Pulmonary artery endothelial cell (primary cell): ENCODE measurements around the gene RALGPS1. TPM values are rescaled to one million over a fixed set of nuclear protein-coding genes. Genes with fewer than 3 reads are reported as not detected.
A peak's percentile ranks its signal among the peaks of the same experiment; 100 is the strongest.

ENCODE experiments used
- DNase-seq: peaks from one replicate; pipeline ENCODE4 v3.0.0-alpha.2; 2011; ENCODE audit warnings: low read depth, low spot score
- total RNA-seq: library from RNA; depleted of rRNA; stranded (reverse); fragments of >200 nt; gene quantifications from 2 replicates; pipeline ENCODE4 v1.2.3, GENCODE V29; 2014

The RALGPS1 gene
- total RNA-seq, 1 donor from 2014 or later = 2.4 TPM

DNA sequence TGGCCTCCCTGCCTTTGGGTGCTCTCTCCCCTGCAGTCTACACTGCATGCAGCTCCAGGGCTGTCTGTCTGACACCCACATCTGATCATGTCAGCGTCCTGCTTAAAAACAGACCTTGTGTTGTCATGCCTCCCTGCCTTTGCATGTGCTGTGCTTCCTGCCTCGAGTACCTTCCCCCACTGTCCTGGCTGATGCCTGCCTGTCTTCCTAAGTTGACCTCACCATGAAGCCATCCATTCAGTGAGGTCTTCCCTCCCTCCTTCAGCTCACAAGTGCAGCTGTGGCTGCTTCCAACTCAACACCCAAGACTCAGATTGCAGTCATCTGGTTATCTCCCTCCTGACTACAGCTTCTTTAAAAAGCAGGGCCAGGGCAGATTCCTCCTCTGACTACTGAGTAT, 202.4 kb downstream of the RALGPS1 start:
- DNase-seq = no peak

DNA sequence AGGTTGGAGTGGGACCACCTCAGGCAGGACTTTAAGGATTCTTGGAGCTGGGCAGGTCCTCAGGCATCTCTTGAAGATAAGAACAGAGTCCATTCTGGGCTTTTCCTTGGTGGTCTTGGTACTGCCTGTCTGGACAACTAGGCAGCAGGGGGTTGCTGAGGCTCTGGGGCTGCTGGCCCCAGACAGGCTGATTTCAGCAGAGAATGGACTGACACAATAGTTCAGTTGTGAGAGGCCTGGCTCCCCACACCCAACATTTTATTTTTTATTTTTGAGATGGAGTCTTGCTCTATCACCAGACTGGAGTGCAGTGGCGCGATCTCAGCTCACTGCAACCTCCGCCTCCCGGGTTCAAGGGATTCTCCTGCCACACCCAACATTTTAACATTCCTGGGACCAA, 203.2 kb downstream of the RALGPS1 start:
- no peak for DNase-seq

GRCh38 chr9:127118597-127119319, 204.2 kb downstream of the RALGPS1 start:
- DNase-seq = no peak

- no peak for DNase-seq
These were observed 204.7 kb downstream of the RALGPS1 start for GRCh38 chr9:127119320-127119709.

GRCh38 chr9:127121628-127122175, 207.1 kb downstream of the RALGPS1 start:
- DNase-seq = no peak

- peak; percentile 75 for DNase-seq
These were observed 207.8 kb downstream of the RALGPS1 start, which contains the start of gene ANGPTL2 for GRCh38 chr9:127122176-127123063. TSS of gene ANGPTL2 (minus strand) at chr9:127122635. CDS start at chr9:127108731, 13,904 bp downstream.

GRCh38 chr9:127123064-127123890, 208.7 kb downstream of the RALGPS1 start:
- DNase-seq = no peak

GRCh38 chr9:127124111-127124531, 209.5 kb downstream of the RALGPS1 start:
- DNase-seq = no peak

- no peak for DNase-seq
These were observed 210.2 kb downstream of the RALGPS1 start for GRCh38 chr9:127124792-127125191.

DNA sequence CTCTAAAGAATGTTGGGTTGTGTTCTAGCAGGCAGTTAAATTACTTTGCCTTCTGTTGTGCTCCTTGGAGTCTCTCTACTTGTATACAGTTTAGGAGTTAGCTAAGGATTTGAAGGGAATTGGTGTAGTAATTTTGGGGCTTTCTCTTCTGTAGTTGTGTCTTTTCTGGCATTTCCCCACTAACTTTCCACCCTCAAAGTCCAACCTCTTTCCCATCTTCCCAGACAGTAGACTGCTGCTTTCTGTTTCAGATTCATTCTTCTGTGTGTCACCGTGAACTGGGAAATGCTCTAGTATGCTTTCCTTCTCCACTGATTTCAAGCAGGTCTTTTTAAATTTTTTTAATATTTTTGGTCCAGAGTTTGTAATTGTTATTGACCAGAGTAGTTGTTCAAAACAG, 212.4 kb downstream of the RALGPS1 start:
- no peak for DNase-seq

DNA sequence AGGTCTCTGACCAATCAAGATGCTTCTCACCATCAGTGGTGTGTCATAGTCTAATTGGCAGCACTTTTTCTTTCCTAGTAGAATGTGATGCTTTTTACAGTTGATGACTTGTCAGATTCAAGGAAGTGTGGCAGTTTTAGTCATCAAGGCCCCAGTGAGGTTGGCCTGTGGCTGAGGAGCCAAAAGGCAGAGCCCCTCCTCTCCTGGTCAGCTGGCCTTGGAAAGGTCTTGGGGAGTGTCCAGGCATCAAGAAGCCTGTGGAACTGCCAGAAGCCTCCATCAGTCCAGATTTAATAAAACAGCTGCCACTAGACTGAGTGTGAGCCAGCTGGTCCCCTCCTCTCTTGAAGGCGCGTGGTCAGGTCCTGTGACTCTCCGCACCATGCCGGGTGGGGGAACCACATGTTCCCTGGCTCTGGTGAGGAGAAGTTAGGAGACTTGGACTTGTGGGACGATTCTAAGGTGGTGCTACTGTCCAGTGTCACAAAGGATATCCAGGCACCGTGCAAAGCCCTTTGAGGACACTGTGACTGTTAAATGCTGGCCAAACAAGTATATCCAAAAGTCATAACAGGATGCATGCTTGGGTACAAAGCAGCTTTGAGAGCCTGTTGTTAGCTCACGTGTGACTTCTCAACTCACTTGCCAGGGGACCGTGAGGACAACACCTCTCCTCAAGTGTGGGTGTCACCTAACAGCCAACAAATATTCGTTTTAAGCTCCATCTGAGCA, 213.9 kb downstream of the RALGPS1 start:
- DNase-seq = no peak

DNA sequence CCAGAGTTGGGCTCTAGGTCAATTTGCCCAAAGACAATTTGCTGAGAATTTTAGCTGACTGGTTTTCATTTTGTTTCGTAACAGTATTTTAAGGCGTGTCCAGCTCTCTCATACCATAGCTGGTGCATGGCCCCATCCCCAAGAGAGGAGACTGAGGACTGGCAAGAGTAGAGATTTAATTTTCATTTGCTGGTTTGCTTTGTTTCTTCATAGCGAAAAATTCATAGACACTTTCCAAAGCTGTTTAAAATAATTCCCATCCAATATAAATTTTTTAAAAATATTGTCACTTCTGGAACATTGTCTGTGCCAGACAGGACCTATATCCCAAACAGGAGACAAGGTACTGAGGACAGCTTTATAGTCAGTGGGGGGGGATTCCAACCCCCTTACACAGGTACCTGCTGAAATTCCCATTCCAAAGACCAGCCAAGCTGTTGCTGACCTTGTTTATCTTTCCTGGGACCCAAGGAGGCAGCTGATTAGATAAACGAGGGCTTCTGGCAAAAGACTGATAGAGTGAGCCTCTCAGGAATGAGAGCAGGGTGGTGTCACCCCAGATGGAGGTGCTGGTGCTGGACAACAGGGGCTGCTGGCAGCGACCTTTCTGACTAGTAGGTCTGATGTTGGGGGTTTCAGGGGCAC, 214.6 kb downstream of the RALGPS1 start:
- no peak for DNase-seq

DNA sequence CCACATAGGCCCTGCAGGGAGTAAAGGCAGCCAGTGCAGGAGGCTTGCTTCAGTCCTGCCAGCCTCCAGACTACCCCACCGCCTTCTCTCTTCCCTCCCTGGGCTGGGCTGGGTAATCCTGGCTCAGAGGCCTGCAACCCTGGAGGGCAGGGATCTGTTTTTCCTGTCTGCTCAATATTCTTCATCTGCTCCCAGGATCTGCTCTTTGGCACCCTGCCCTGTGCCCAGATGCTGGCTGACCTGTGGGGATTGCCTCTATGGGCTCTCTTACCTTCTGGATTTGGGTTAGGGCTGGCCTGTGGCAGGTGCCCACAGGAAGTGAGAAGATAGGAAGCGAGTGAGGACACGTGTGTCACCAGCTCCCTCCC, 215.1 kb downstream of the RALGPS1 start:
- DNase-seq = no peak

DNA sequence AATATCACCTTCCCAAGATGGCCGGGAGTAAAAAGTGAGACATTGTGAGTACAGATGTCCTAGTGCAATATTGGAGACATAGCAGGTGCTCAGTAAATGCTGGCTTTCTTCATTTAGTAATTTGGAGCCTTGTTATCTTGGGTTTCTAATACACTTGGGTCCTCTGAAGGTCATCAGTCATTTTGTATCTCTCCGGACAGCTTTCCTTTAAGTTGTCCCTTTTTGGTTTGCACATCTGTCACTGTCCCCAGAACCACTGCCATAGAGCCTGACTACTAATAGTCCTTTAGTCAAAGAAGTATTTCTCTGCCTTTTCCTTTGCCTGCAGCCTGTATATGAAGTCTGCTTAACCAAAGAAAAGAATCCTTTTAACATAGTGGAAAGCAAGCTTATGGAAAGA, 215.7 kb downstream of the RALGPS1 start:
- DNase-seq = no peak

DNA sequence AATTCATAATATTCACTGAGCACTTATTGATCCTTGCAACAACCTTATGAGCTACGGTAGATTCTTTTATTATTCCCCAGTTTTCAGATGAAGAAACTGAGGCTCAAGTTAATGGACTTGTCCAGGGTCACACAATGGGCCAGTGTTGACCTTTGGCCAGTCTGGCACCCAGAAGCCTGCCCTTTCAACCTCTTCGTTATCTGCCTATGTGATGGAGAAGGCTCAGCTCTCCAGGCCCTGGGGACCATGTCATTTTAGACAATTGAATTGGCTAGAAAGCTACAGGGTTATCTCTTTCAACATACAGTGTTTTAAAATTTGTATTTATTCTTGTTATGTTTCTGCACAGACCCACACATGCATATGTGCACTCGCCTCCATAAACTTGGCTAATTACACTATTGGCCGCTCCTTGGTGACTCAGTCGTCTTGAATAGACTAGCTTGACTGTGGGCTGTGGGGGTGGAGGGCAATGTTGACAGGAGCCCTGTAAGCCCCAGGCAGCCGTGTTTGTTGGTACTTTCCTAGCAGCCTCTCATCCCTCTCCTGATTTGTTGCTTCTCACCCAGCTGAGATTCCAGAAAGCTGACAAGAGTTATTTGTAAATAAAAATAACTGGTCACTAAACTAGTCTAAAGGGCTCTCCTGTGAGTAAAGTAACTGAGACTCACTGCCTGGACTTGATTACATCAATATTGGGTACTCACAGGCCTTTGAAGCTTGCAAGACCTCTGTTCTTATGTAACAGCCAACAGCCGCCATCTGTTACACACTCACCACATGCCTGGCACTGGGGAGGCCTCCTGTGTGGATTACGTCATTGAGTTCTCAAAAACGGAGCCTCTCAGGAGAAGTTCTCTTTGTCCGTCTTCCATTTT, 216.3 kb downstream of the RALGPS1 start:
- DNase-seq = no peak

DNA sequence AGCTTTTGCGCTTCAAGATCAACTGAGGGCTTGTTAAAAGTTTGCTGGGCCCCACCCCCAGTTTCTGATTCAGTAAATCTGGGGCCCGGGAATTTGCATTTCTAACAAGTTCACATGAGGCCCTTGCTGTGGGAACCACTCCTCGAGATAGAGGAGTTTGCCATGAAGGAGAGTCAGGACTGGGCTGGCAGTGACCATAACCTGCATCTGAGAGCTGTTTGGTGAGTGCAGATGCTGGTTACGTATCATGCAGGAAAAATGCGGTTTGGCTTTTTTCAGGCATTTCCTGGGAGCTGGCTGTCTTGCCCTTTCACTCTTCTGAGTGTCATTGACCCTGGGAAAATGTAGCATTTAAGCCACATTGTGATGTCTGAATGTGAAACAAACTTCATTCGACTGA, 217.3 kb downstream of the RALGPS1 start:
- no peak for DNase-seq

DNA sequence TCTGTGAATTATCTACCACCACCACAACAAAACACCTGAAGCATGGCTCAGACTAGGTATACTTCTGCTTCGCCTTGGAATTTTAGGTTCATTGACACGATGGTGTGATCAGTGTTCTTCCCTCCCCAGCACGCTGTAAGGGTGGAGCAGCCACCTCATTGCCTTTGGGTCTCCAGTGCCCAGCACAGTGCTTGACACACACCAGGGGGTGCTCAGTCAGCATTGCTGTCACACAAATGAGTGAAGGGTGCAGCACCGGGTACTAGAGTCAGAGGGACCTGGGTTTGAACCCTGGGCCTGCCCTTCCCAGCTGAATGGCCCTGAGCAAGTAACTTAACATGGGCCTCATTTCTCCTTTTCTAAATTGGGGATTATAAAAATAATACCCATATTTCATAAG, 217.8 kb downstream of the RALGPS1 start:
- no peak for DNase-seq

GRCh38 chr9:127132921-127133647, 218.5 kb downstream of the RALGPS1 start:
- no peak for DNase-seq
